ENCODE data around the gene UBAP1. TPM values are rescaled to one million over a fixed set of nuclear protein-coding genes. Genes with fewer than 3 reads are reported as not detected.

The UBAP1 gene
- total and polyA plus RNA-seq, 2 experiments from 2014 or later, result 17.4 to 20.7 TPM

DNA sequence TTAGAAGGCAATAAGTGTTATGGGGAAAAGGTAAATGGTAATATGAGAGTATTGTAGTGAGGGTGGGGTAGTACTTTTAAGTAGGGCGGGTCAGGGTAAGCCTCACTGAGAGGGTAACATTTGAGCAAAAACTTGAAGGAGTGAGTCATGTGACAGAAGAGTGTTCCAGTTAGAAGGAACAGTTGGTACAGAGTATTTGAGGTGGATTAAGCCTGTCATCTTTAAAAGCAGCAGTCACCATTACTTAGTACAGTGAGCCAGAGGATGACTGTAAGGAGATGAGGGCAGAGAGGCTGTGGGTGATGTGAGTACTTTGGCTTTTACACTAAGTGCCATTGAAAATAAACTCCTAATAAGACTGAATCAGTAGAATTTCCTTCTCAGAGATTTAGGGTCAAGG lies 54.8 kb downstream of the UBAP1 start:
- H3K36me3 Mint-ChIP-seq (ENCODE audit: low read depth), result peaks cover 9% of the 10 kb centered on the region; the same call in 2 of the 3 replicates
- Histone ChIP-seq H3K4me3 (no peak overlapping the region), H4K20me1 (replicated peaks; ENCODE audit: insufficient read depth) (peaks cover under 1% of the 10 kb centered on the region; the same call in 1 of the 2 replicates), H3K79me2 (replicated peaks; ENCODE audit: insufficient read depth) (0 out of 2 replicates have a peak, but pooled peaks cover 3% of the 10 kb centered on the region), H3K4me2 (no peak overlapping the region), H3K36me3 (ENCODE audit: insufficient read depth) (no peaks in the 10 kb centered on the region), H3K27me3 (ENCODE audit: insufficient read depth) (no peaks in the 10 kb centered on the region), H3K9me2 (ENCODE audit: insufficient read depth) (no peaks in the 10 kb centered on the region), H2AFZ (no peak overlapping the region), H3K4me1 (ENCODE audit: insufficient read depth) (no peaks in the 10 kb centered on the region), H3F3A (replicated peaks; ENCODE audit: low read depth) (no peaks in the 10 kb centered on the region), H3K27ac (ENCODE audit: low read depth) (no peak overlapping the region)
- H3K4me3 Mint-ChIP-seq, result no peak overlapping the region
- no peaks in the 10 kb centered on the region for H3K27me3 Mint-ChIP-seq (ENCODE audit: insufficient read depth, low read depth, poor library complexity)
- DNase-seq (ENCODE audit: low spot score) (no peak), ATAC-seq (no peak)
- TF ChIP-seq, protein P1, sequence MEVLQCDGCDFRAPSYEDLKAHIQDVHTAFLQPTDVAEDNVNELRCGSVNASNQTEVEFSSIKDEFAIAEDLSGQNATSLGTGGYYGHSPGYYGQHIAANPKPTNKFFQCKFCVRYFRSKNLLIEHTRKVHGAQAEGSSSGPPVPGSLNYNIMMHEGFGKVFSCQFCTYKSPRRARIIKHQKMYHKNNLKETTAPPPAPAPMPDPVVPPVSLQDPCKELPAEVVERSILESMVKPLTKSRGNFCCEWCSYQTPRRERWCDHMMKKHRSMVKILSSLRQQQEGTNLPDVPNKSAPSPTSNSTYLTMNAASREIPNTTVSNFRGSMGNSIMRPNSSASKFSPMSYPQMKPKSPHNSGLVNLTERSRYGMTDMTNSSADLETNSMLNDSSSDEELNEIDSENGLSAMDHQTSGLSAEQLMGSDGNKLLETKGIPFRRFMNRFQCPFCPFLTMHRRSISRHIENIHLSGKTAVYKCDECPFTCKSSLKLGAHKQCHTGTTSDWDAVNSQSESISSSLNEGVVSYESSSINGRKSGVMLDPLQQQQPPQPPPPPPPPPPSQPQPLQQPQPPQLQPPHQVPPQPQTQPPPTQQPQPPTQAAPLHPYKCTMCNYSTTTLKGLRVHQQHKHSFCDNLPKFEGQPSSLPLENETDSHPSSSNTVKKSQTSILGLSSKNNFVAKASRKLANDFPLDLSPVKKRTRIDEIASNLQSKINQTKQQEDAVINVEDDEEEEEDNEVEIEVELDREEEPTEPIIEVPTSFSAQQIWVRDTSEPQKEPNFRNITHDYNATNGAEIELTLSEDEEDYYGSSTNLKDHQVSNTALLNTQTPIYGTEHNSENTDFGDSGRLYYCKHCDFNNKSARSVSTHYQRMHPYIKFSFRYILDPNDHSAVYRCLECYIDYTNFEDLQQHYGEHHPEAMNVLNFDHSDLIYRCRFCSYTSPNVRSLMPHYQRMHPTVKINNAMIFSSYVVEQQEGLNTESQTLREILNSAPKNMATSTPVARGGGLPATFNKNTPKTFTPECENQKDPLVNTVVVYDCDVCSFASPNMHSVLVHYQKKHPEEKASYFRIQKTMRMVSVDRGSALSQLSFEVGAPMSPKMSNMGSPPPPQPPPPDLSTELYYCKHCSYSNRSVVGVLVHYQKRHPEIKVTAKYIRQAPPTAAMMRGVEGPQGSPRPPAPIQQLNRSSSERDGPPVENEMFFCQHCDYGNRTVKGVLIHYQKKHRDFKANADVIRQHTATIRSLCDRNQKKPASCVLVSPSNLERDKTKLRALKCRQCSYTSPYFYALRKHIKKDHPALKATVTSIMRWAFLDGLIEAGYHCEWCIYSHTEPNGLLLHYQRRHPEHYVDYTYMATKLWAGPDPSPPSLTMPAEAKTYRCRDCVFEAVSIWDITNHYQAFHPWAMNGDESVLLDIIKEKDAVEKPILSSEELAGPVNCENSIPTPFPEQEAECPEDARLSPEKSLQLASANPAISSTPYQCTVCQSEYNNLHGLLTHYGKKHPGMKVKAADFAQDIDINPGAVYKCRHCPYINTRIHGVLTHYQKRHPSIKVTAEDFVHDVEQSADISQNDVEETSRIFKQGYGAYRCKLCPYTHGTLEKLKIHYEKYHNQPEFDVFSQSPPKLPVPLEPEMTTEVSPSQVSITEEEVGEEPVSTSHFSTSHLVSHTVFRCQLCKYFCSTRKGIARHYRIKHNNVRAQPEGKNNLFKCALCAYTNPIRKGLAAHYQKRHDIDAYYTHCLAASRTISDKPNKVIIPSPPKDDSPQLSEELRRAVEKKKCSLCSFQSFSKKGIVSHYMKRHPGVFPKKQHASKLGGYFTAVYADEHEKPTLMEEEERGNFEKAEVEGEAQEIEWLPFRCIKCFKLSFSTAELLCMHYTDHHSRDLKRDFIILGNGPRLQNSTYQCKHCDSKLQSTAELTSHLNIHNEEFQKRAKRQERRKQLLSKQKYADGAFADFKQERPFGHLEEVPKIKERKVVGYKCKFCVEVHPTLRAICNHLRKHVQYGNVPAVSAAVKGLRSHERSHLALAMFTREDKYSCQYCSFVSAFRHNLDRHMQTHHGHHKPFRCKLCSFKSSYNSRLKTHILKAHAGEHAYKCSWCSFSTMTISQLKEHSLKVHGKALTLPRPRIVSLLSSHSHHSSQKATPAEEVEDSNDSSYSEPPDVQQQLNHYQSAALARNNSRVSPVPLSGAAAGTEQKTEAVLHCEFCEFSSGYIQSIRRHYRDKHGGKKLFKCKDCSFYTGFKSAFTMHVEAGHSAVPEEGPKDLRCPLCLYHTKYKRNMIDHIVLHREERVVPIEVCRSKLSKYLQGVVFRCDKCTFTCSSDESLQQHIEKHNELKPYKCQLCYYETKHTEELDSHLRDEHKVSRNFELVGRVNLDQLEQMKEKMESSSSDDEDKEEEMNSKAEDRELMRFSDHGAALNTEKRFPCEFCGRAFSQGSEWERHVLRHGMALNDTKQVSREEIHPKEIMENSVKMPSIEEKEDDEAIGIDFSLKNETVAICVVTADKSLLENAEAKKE (CRISPR knock-in tag; IDR thresholded peaks at IDR 0.05), result no peak
- no peak for TF ChIP-seq NANOG (IDR thresholded peaks at IDR 0.05; ENCODE audit: borderline replicate concordance)
- H3K27ac Mint-ChIP-seq, result no peak overlapping the region
- H3K9me3 Mint-ChIP-seq, result no peaks in the 10 kb centered on the region
- H3K4me1 Mint-ChIP-seq, result peaks cover 4% of the 10 kb centered on the region; the same call in 1 of the 3 replicates

DNA sequence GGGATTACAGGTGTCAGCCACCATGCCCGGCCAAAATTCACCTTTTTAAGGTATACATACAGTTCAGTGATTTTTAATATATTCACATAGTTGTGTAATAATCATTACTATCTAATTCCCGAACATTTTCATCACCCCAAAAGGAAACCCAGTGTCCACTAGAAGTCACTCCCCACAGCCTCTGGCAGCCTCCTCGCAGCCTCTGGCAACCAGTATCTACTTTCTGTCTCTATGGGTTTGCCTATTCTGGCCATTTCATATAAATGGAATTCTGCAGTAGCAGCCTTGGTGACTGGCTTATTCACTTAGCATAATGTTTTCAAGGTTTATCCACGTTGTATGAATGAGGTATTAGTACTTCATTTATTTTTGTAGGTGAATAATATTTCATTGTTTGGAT lies 59.0 kb downstream of the UBAP1 start:
- peaks cover 3% of the 10 kb centered on the region for H3K27me3 Mint-ChIP-seq (ENCODE audit: insufficient read depth, low read depth, poor library complexity)
- H3K4me1 ChIP-seq (ENCODE audit: insufficient read depth), result peaks cover 10% of the 10 kb centered on the region; the same call in 1 of the 2 replicates
- peaks cover 11% of the 10 kb centered on the region for H3K4me1 Mint-ChIP-seq
- no peak overlapping the region for H3K4me3 ChIP-seq
- no peaks in the 10 kb centered on the region for H3K9me2 ChIP-seq (ENCODE audit: insufficient read depth)
- no peaks in the 10 kb centered on the region for H3K27me3 ChIP-seq (ENCODE audit: insufficient read depth)
- H3K36me3 Mint-ChIP-seq (ENCODE audit: low read depth), result peaks cover 24% of the 10 kb centered on the region
- H3K4me2 ChIP-seq, result no peak overlapping the region
- no peak overlapping the region for H2AFZ ChIP-seq
- H4K20me1 ChIP-seq (replicated peaks; ENCODE audit: insufficient read depth), result peaks cover 9% of the 10 kb centered on the region
- ATAC-seq (no peak), DNase-seq (ENCODE audit: low spot score) (no peak)
- H3F3A ChIP-seq (replicated peaks; ENCODE audit: low read depth), result no peaks in the 10 kb centered on the region
- H3K4me3 Mint-ChIP-seq, result no peak overlapping the region
- H3K27ac Mint-ChIP-seq, result no peak overlapping the region
- no peaks in the 10 kb centered on the region for H3K9me3 Mint-ChIP-seq
- 0 out of 2 replicates have a peak, but pooled peaks cover 1% of the 10 kb centered on the region for H3K79me2 ChIP-seq (replicated peaks; ENCODE audit: insufficient read depth)
- H3K27ac ChIP-seq (ENCODE audit: low read depth), result no peak overlapping the region
- peaks cover 13% of the 10 kb centered on the region; the same call in 1 of the 2 replicates for H3K36me3 ChIP-seq (ENCODE audit: insufficient read depth)
- TF ChIP-seq NANOG (IDR thresholded peaks at IDR 0.05; ENCODE audit: borderline replicate concordance) (no peak), JUNB (IDR thresholded peaks at IDR 0.05; ENCODE audit: unreplicated experiment) (no peak), POLR2AphosphoS5 (IDR thresholded peaks at IDR 0.05; ENCODE audit: low read depth) (no peak), ZNF331 (CRISPR knock-in tag; IDR thresholded peaks at IDR 0.05; ENCODE audit: low read depth) (no peak)
- TF ChIP-seq, protein P1 (CRISPR knock-in tag; IDR thresholded peaks at IDR 0.05), result no peak
